ENCODE data around the gene GRID1. TPM values are rescaled to one million over a fixed set of nuclear protein-coding genes. Genes with fewer than 3 reads are reported as not detected.

GRID1 gene
- total RNA-seq, 1 donor from 2014 or later, result 0.75 TPM

DNA sequence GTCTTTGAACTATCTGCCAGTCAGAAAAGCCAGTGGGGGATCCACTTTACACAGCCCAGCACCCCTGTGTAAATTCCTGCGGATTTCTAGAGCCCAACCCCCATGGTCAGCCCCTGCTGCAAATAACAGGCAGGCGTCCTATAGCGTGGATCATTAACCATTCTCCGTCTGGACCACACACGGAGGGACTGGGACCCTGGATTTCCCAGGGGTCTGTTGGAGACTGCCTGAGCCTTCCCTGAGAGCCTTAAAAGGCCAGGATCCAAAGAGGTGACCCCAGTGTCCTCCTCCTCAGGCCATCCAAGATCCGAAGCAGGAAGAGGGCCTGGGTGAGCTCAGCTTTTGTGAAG lies 11.2 kb upstream of the GRID1 start:
- no peak overlapping the region for H3K27ac ChIP-seq (ENCODE audit: low read depth, low read length)
- no peaks in the 10 kb centered on the region for H3K79me2 ChIP-seq (ENCODE audit: insufficient read depth, low read length)
- H2AFZ ChIP-seq (ENCODE audit: low read depth, low read length), result no peak overlapping the region
- TF ChIP-seq CTCF (IDR thresholded peaks at IDR 0.05; ENCODE audit: insufficient read depth, low read depth, low read length) (no peak), EZH2 (IDR thresholded peaks at IDR 0.05; ENCODE audit: insufficient read depth, low read length) (no peak)
- DNase-seq (ENCODE audit: low read depth) (no peak), FAIRE-seq (no peak)
- H4K20me1 ChIP-seq (ENCODE audit: insufficient read depth, low read length), result no peaks in the 10 kb centered on the region
- Mint-ChIP-seq H3K27me3 (ENCODE audit: low read depth, unreplicated experiment) (peaks cover 66% of the 10 kb centered on the region), H3K36me3 (ENCODE audit: low read depth, unreplicated experiment) (no peaks in the 10 kb centered on the region), H3K27ac (ENCODE audit: unreplicated experiment) (no peak overlapping the region), H3K4me3 (ENCODE audit: unreplicated experiment) (no peak overlapping the region), H3K9me3 (ENCODE audit: unreplicated experiment) (no peaks in the 10 kb centered on the region), H3K4me1 (ENCODE audit: low read depth, unreplicated experiment) (no peaks in the 10 kb centered on the region)
- no peaks in the 10 kb centered on the region for H3K36me3 ChIP-seq (ENCODE audit: insufficient read depth, low read length)
- H3K4me1 ChIP-seq (ENCODE audit: insufficient read depth, low read length), result peaks cover 3% of the 10 kb centered on the region
- no peaks in the 10 kb centered on the region for H3K9me3 ChIP-seq (ENCODE audit: insufficient read depth, low read depth, low read length)
- H3K4me2 ChIP-seq (ENCODE audit: low read length), result no peak overlapping the region
- H3K27me3 ChIP-seq (ENCODE audit: insufficient read depth, low read length), result peaks cover 18% of the 10 kb centered on the region
- H3K9ac ChIP-seq (ENCODE audit: low read length), result peak overlapping the region; percentile 12
- no peak overlapping the region for H3K4me3 ChIP-seq (ENCODE audit: insufficient read depth, low read depth, low read length)

GRCh38 chr10:86376852-86377796 lies 10.5 kb upstream of the GRID1 start:
- peak overlapping the region; percentile 12 for H3K9ac ChIP-seq (ENCODE audit: low read length)
- no peaks in the 10 kb centered on the region for H3K79me2 ChIP-seq (ENCODE audit: insufficient read depth, low read length)
- H4K20me1 ChIP-seq (ENCODE audit: insufficient read depth, low read length), result no peaks in the 10 kb centered on the region
- H3K4me1 ChIP-seq (ENCODE audit: insufficient read depth, low read length), result peaks cover 3% of the 10 kb centered on the region
- peak overlapping the region; percentile 83 for H3K4me2 ChIP-seq (ENCODE audit: low read length)
- no peaks in the 10 kb centered on the region for H3K9me3 ChIP-seq (ENCODE audit: insufficient read depth, low read depth, low read length)
- H2AFZ ChIP-seq (ENCODE audit: low read depth, low read length), result peak overlapping the region; percentile 77
- TF ChIP-seq EZH2 (IDR thresholded peaks at IDR 0.05; ENCODE audit: insufficient read depth, low read length) (no peak), CTCF (IDR thresholded peaks at IDR 0.05; ENCODE audit: insufficient read depth, low read depth, low read length) (peak; percentile 73)
- Mint-ChIP-seq H3K9me3 (ENCODE audit: unreplicated experiment) (no peaks in the 10 kb centered on the region), H3K27me3 (ENCODE audit: low read depth, unreplicated experiment) (peaks cover 72% of the 10 kb centered on the region), H3K4me3 (ENCODE audit: unreplicated experiment) (no peak overlapping the region), H3K4me1 (ENCODE audit: low read depth, unreplicated experiment) (no peaks in the 10 kb centered on the region), H3K27ac (ENCODE audit: unreplicated experiment) (no peak overlapping the region), H3K36me3 (ENCODE audit: low read depth, unreplicated experiment) (no peaks in the 10 kb centered on the region)
- H3K27ac ChIP-seq (ENCODE audit: low read depth, low read length), result no peak overlapping the region
- no peak overlapping the region for H3K4me3 ChIP-seq (ENCODE audit: insufficient read depth, low read depth, low read length)
- H3K36me3 ChIP-seq (ENCODE audit: insufficient read depth, low read length), result no peaks in the 10 kb centered on the region
- DNase-seq (ENCODE audit: low read depth) (no peak), FAIRE-seq (no peak)
- peaks cover 22% of the 10 kb centered on the region for H3K27me3 ChIP-seq (ENCODE audit: insufficient read depth, low read length)

GRCh38 chr10:86376403-86376802 lies 9.8 kb upstream of the GRID1 start:
- TF ChIP-seq EZH2 (IDR thresholded peaks at IDR 0.05; ENCODE audit: insufficient read depth, low read length) (no peak), CTCF (IDR thresholded peaks at IDR 0.05; ENCODE audit: insufficient read depth, low read depth, low read length) (no peak)
- Histone ChIP-seq H3K9me3 (ENCODE audit: insufficient read depth, low read depth, low read length) (no peaks in the 10 kb centered on the region), H3K4me3 (ENCODE audit: insufficient read depth, low read depth, low read length) (no peak overlapping the region), H3K27ac (ENCODE audit: low read depth, low read length) (no peak overlapping the region), H3K27me3 (ENCODE audit: insufficient read depth, low read length) (peaks cover 21% of the 10 kb centered on the region), H3K9ac (ENCODE audit: low read length) (no peak overlapping the region), H3K4me1 (ENCODE audit: insufficient read depth, low read length) (peaks cover 3% of the 10 kb centered on the region), H3K4me2 (ENCODE audit: low read length) (no peak overlapping the region), H3K36me3 (ENCODE audit: insufficient read depth, low read length) (no peaks in the 10 kb centered on the region), H2AFZ (ENCODE audit: low read depth, low read length) (no peak overlapping the region), H4K20me1 (ENCODE audit: insufficient read depth, low read length) (no peaks in the 10 kb centered on the region), H3K79me2 (ENCODE audit: insufficient read depth, low read length) (no peaks in the 10 kb centered on the region)
- Mint-ChIP-seq H3K9me3 (ENCODE audit: unreplicated experiment) (no peaks in the 10 kb centered on the region), H3K27me3 (ENCODE audit: low read depth, unreplicated experiment) (peaks cover 79% of the 10 kb centered on the region), H3K27ac (ENCODE audit: unreplicated experiment) (no peak overlapping the region), H3K4me3 (ENCODE audit: unreplicated experiment) (no peak overlapping the region), H3K36me3 (ENCODE audit: low read depth, unreplicated experiment) (no peaks in the 10 kb centered on the region), H3K4me1 (ENCODE audit: low read depth, unreplicated experiment) (no peaks in the 10 kb centered on the region)
- FAIRE-seq (no peak), DNase-seq (ENCODE audit: low read depth) (no peak)
